ENCODE results near the gene ZNF276. TPM values are rescaled to one million over a fixed set of nuclear protein-coding genes. Genes with fewer than 3 reads are reported as not detected.

ZNF276 gene
- total and polyA plus RNA-seq, 2 experiments from 2014 or later = 4.3 to 12.0 TPM

- no peaks in the 10 kb centered on the region for H3K27me3 ChIP-seq (replicated peaks; ENCODE audit: insufficient read depth)
- no peak overlapping the region for H3K4me3 ChIP-seq
- no peak overlapping the region for H3K9ac ChIP-seq
- H3K4me1 ChIP-seq (ENCODE audit: insufficient read depth) = no peaks in the 10 kb centered on the region
- in situ Hi-C loops (cut with MboI) = no loop called here
- no peaks in the 10 kb centered on the region for H3K79me2 ChIP-seq (ENCODE audit: insufficient read depth)
- no peak for TF ChIP-seq EZH2 (IDR thresholded peaks at IDR 0.05; ENCODE audit: insufficient read depth, poor library complexity, severe bottlenecking)
- TF ChIP-seq EZH2phosphoT487 (IDR thresholded peaks at IDR 0.05; ENCODE audit: insufficient read depth, low read depth) = no peak
- no peak for DNase-seq
- H3K36me3 ChIP-seq (ENCODE audit: low read depth) = no peaks in the 10 kb centered on the region
- H3K4me2 ChIP-seq (ENCODE audit: unreplicated experiment) = no peak overlapping the region
- H3K9me2 ChIP-seq (ENCODE audit: insufficient read depth) = no peaks in the 10 kb centered on the region
- H3F3A ChIP-seq (ENCODE audit: insufficient read depth) = peaks cover 3% of the 10 kb centered on the region; the same call in 1 of the 2 replicates
- H3K9me3 ChIP-seq (ENCODE audit: low read depth) = no peaks in the 10 kb centered on the region
- 91 to 96% methylated on average over 15 of the region's 15 CpGs for WGBS, 2 experiments (ENCODE audit: low coverage in 1 of 2, low lambda C conversion rate in 2 of 2, missing lambda C conversion rate in 2 of 2)
- no peaks in the 10 kb centered on the region for H4K20me1 ChIP-seq (ENCODE audit: insufficient read depth)
- H2AFZ ChIP-seq = no peak overlapping the region
- no peak overlapping the region for H3K27ac ChIP-seq
Measured at GRCh38 chr16:89746043-89746442, 24.7 kb downstream of the ZNF276 start.

- no peak for TF ChIP-seq EZH2 (IDR thresholded peaks at IDR 0.05; ENCODE audit: insufficient read depth, poor library complexity, severe bottlenecking)
- no peak for TF ChIP-seq EZH2phosphoT487 (IDR thresholded peaks at IDR 0.05; ENCODE audit: insufficient read depth, low read depth)
- H4K20me1 ChIP-seq (ENCODE audit: insufficient read depth) = no peaks in the 10 kb centered on the region
- no peaks in the 10 kb centered on the region for H3F3A ChIP-seq (ENCODE audit: insufficient read depth)
- no peak overlapping the region for H3K4me3 ChIP-seq
- H3K27me3 ChIP-seq (replicated peaks; ENCODE audit: insufficient read depth) = no peaks in the 10 kb centered on the region
- H2AFZ ChIP-seq = no peak overlapping the region
- DNase-seq = no peak
- H3K36me3 ChIP-seq (ENCODE audit: low read depth) = no peaks in the 10 kb centered on the region
- in situ Hi-C loops (cut with MboI) = no loop called here
- no peaks in the 10 kb centered on the region for H3K79me2 ChIP-seq (ENCODE audit: insufficient read depth)
- H3K4me2 ChIP-seq (ENCODE audit: unreplicated experiment) = no peak overlapping the region
- WGBS, 2 experiments (ENCODE audit: low coverage in 1 of 2, low lambda C conversion rate in 2 of 2, missing lambda C conversion rate in 2 of 2) = 98 to 99% methylated on average over 9 of the region's 9 CpGs
- H3K27ac ChIP-seq = no peak overlapping the region
- H3K9me3 ChIP-seq (ENCODE audit: low read depth) = no peaks in the 10 kb centered on the region
- no peaks in the 10 kb centered on the region for H3K9me2 ChIP-seq (ENCODE audit: insufficient read depth)
- no peak overlapping the region for H3K9ac ChIP-seq
- no peaks in the 10 kb centered on the region for H3K4me1 ChIP-seq (ENCODE audit: insufficient read depth)
Measured at GRCh38 chr16:89748076-89748475, 26.7 kb downstream of the ZNF276 start.

GRCh38 chr16:89748921-89749320 is 27.6 kb downstream of the ZNF276 start:
- TF ChIP-seq EZH2 (IDR thresholded peaks at IDR 0.05; ENCODE audit: insufficient read depth, poor library complexity, severe bottlenecking) (no peak), EZH2phosphoT487 (IDR thresholded peaks at IDR 0.05; ENCODE audit: insufficient read depth, low read depth) (no peak)
- 92 to 94% methylated on average over 11 of the region's 11 CpGs for WGBS, 2 experiments (ENCODE audit: low coverage in 1 of 2, low lambda C conversion rate in 2 of 2, missing lambda C conversion rate in 2 of 2)
- no peaks in the 10 kb centered on the region for H4K20me1 ChIP-seq (ENCODE audit: insufficient read depth)
- H3K4me3 ChIP-seq = no peak overlapping the region
- DNase-seq = no peak
- H3K4me2 ChIP-seq (ENCODE audit: unreplicated experiment) = no peak overlapping the region
- H3K9me2 ChIP-seq (ENCODE audit: insufficient read depth) = no peaks in the 10 kb centered on the region
- H3K79me2 ChIP-seq (ENCODE audit: insufficient read depth) = no peaks in the 10 kb centered on the region
- H3K9me3 ChIP-seq (ENCODE audit: low read depth) = no peaks in the 10 kb centered on the region
- no peaks in the 10 kb centered on the region for H3K4me1 ChIP-seq (ENCODE audit: insufficient read depth)
- no peaks in the 10 kb centered on the region for H3K36me3 ChIP-seq (ENCODE audit: low read depth)
- H2AFZ ChIP-seq = no peak overlapping the region
- in situ Hi-C loops (cut with MboI) = no loop called here
- H3K9ac ChIP-seq = no peak overlapping the region
- H3K27ac ChIP-seq = no peak overlapping the region
- H3F3A ChIP-seq (ENCODE audit: insufficient read depth) = no peaks in the 10 kb centered on the region
- no peaks in the 10 kb centered on the region for H3K27me3 ChIP-seq (replicated peaks; ENCODE audit: insufficient read depth)

DNA sequence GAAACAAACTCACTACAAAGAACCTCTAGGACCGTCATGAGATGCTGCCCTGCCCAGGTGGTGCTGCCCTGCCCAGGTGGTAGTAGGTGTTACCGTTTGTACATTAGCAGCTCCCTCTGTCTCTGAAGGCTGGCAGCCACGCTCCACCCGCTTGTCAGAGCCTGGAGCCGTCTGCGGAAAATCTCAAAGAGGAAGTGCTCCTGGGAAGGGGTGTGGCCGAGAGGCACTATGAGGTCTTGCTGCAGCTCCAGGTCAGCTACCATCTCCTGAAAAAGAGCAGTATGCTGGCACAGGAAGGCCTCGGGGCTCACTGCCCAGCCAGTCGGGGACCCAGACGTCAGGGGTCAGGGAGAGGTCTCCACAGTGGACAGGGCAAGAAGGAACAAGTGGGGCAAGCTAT is 28.3 kb downstream of the ZNF276 start:
- H3K4me1 ChIP-seq (ENCODE audit: insufficient read depth) = no peaks in the 10 kb centered on the region
- no peaks in the 10 kb centered on the region for H3K9me2 ChIP-seq (ENCODE audit: insufficient read depth)
- H3K27me3 ChIP-seq (replicated peaks; ENCODE audit: insufficient read depth) = no peaks in the 10 kb centered on the region
- H3K9me3 ChIP-seq (ENCODE audit: low read depth) = no peaks in the 10 kb centered on the region
- no peak overlapping the region for H3K4me3 ChIP-seq
- no peaks in the 10 kb centered on the region for H4K20me1 ChIP-seq (ENCODE audit: insufficient read depth)
- no peak overlapping the region for H3K27ac ChIP-seq
- H3F3A ChIP-seq (ENCODE audit: insufficient read depth) = no peaks in the 10 kb centered on the region
- no peak overlapping the region for H2AFZ ChIP-seq
- H3K36me3 ChIP-seq (ENCODE audit: low read depth) = no peaks in the 10 kb centered on the region
- no peak overlapping the region for H3K4me2 ChIP-seq (ENCODE audit: unreplicated experiment)
- in situ Hi-C loops (cut with MboI) = no loop called here
- TF ChIP-seq EZH2 (IDR thresholded peaks at IDR 0.05; ENCODE audit: insufficient read depth, poor library complexity, severe bottlenecking) = no peak
- TF ChIP-seq EZH2phosphoT487 (IDR thresholded peaks at IDR 0.05; ENCODE audit: insufficient read depth, low read depth) = no peak
- no peak overlapping the region for H3K9ac ChIP-seq
- no peaks in the 10 kb centered on the region for H3K79me2 ChIP-seq (ENCODE audit: insufficient read depth)
- 88 to 90% methylated on average over 10 of the region's 10 CpGs for WGBS, 2 experiments (ENCODE audit: low coverage in 1 of 2, low lambda C conversion rate in 2 of 2, missing lambda C conversion rate in 2 of 2)
- DNase-seq = no peak

Measured in GM23248 (cell line).